CD14-positive monocyte (primary cell): ENCODE data around the gene KMT2C. TPM values are rescaled to one million over a fixed set of nuclear protein-coding genes. Genes with fewer than 3 reads are reported as not detected.
A peak's percentile ranks its signal among the peaks of the same experiment; 100 is the strongest.

ENCODE experiments used
- DNase-seq, 3 donors: peaks; one replicate each; pipeline ENCODE4 v3.0.0-alpha.2; 2011 to 2022
- H2AFZ ChIP-seq: 2 replicates; pipeline ENCODE4 v1.6.0; 2012; ENCODE audit warnings: mild to moderate bottlenecking, low read depth, low read length, inconsistent platforms; ENCODE audit not compliant: insufficient read depth, poor library complexity, severe bottlenecking
- H3K27ac ChIP-seq, 2 donors: 1 replicate in 1 of 2; 2 replicates in 1 of 2; pipeline ENCODE4 v1.5.1; 2012 to 2013; ENCODE audit warnings: low read length in 2 of 2, control low read depth in 1 of 2, inconsistent platforms in 1 of 2, low read depth in 1 of 2, mild to moderate bottlenecking in 1 of 2
- H3K27me3 ChIP-seq, 2 donors: one replicate each; pipeline versions ENCODE4 v1.6.0 to v1.6.1; 2011 to 2013; ENCODE audit warnings: low read length in 2 of 2; ENCODE audit not compliant: control insufficient read depth in 2 of 2, insufficient read depth in 2 of 2
- H3K36me3 ChIP-seq, 2 donors: replicated peaks in 1 of 2; 1 replicate in 1 of 2; 2 replicates in 1 of 2; pipeline versions ENCODE4 v1.5.1 to v1.6.1; 2012 to 2013; ENCODE audit warnings: low read length in 2 of 2, control low read depth in 1 of 2, inconsistent platforms in 1 of 2, mild to moderate bottlenecking in 1 of 2; ENCODE audit not compliant: insufficient read depth in 2 of 2, control insufficient read depth in 1 of 2
- H3K4me1 ChIP-seq, 2 donors: 1 replicate in 1 of 2; 2 replicates in 1 of 2; pipeline versions ENCODE4 v1.5.1 to v1.6.1; 2012 to 2013; ENCODE audit warnings: low read length in 2 of 2, control low read depth in 1 of 2, inconsistent platforms in 1 of 2, mild to moderate bottlenecking in 1 of 2, moderate library complexity in 1 of 2; ENCODE audit not compliant: insufficient read depth in 2 of 2, control insufficient read depth in 1 of 2
- H3K4me2 ChIP-seq: replicated peaks from 2 replicates; pipeline ENCODE3; 2012; ENCODE audit warnings: low read length, moderate library complexity, mild to moderate bottlenecking; ENCODE audit not compliant: poor library complexity, severe bottlenecking; ENCODE audit errors: extremely low read depth
- H3K4me3 ChIP-seq, 3 experiments: fragments of 200-600 bp in 1 of 3; sonication (generic) in 1 of 3; replicated peaks in 1 of 3; 1 replicate in 2 of 3; 2 replicates in 1 of 3; pipeline ENCODE4 v1.5.1; 2011 to 2013; ENCODE audit warnings: low read length in 3 of 3, mild to moderate bottlenecking in 3 of 3, control low read depth in 2 of 3, low read depth in 2 of 3, inconsistent platforms in 1 of 3, moderate library complexity in 1 of 3
- H3K79me2 ChIP-seq: 2 replicates; pipeline ENCODE4 v1.6.0; 2012; ENCODE audit warnings: mild to moderate bottlenecking, control low read depth, inconsistent platforms, low read length, moderate library complexity; ENCODE audit not compliant: insufficient read depth
- H3K9ac ChIP-seq: 2 replicates; pipeline ENCODE4 v1.6.0; 2017; ENCODE audit warnings: low read length, mild to moderate bottlenecking; ENCODE audit not compliant: insufficient read depth, poor library complexity, severe bottlenecking
- H3K9me3 ChIP-seq, 2 donors: replicated peaks in 1 of 2; 1 replicate in 1 of 2; 2 replicates in 1 of 2; pipeline versions ENCODE4 v1.5.1 to v1.6.1; 2012 to 2013; ENCODE audit warnings: low read length in 2 of 2, control low read depth in 1 of 2; ENCODE audit not compliant: control insufficient read depth in 1 of 2, insufficient read depth in 1 of 2
- H4K20me1 ChIP-seq: 2 replicates; pipeline ENCODE4 v1.6.0; 2012; ENCODE audit warnings: mild to moderate bottlenecking, low read length, control low read depth, moderate library complexity; ENCODE audit not compliant: insufficient read depth
- H3K27ac Mint-ChIP-seq, 7 donors: one replicate each; pipeline ENCODE4 v1.8.0; 2020; ENCODE audit warnings: mild to moderate bottlenecking in 7 of 7, mixed read lengths in 7 of 7, moderate library complexity in 6 of 7, inconsistent platforms in 2 of 7
- H3K27me3 Mint-ChIP-seq, 3 donors: one replicate each; pipeline ENCODE4 v1.8.0; 2021 to 2022; ENCODE audit warnings: low read depth in 3 of 3, mild to moderate bottlenecking in 3 of 3, mixed read lengths in 3 of 3, moderate library complexity in 3 of 3, inconsistent platforms in 1 of 3
- H3K36me3 Mint-ChIP-seq, 2 donors: one replicate each; pipeline ENCODE4 v1.8.0; 2020; ENCODE audit warnings: mixed read lengths in 2 of 2, inconsistent platforms in 1 of 2, mild to moderate bottlenecking in 1 of 2
- H3K4me1 Mint-ChIP-seq: one replicate; pipeline ENCODE4 v1.8.0; 2020; ENCODE audit warnings: mild to moderate bottlenecking, mixed read lengths
- H3K4me3 Mint-ChIP-seq, 2 donors: one replicate each; pipeline ENCODE4 v1.8.0; 2020; ENCODE audit warnings: mild to moderate bottlenecking in 2 of 2, mixed read lengths in 2 of 2, moderate library complexity in 1 of 2
- H3K9me3 Mint-ChIP-seq, 7 donors: one replicate each; pipeline ENCODE4 v1.8.0; 2020 to 2022; ENCODE audit warnings: mixed read lengths in 7 of 7, mild to moderate bottlenecking in 6 of 7, moderate library complexity in 6 of 7, inconsistent platforms in 2 of 7
- CTCF ChIP-seq: fragments of 200-600 bp; IDR thresholded peaks from one replicate; pipeline ENCODE4 v1.8.0; 2022; ENCODE audit warnings: antibody characterized with exemption, mild to moderate bottlenecking
- WGBS: methylation state at CpG from one replicate; pipeline ENCODE4 v1.1.5; 2013; ENCODE audit warnings: missing lambda C conversion rate; ENCODE audit not compliant: insufficient coverage; 5-methylcytosine and 5-hydroxymethylcytosine counted together
- intact Hi-C, 2 donors: fragments of 100-400 bp; cut with micrococcal nuclease; formaldehyde crosslinking; loops; one replicate each; pipeline versions ENCODE4 v1.15.0 to v1.15.1; 2023
- polyA plus RNA-seq, 3 donors: library from polyadenylated mRNA; depleted of rRNA in 1 of 3; unstranded in 2 of 3; stranded (reverse) in 1 of 3; fragments of 300-500 nt in 2 of 3; fragments of >200 nt in 1 of 3; fragmentation: Illumina TruSeq in 2 of 3; gene quantifications; 1 replicate in 2 of 3; 2 replicates in 1 of 3; pipeline ENCODE4 v1.2.3, GENCODE V29; 2012 to 2021

KMT2C gene
- polyA plus RNA-seq, 3 donors: 4.5 to 26.1 (median 7.3) TPM

GRCh38 chr7:152120210-152120609 is 315.6 kb downstream of the KMT2C start:
- no peaks in the 10 kb centered on the region for H3K4me1 Mint-ChIP-seq
- H3K27ac Mint-ChIP-seq: peak overlapping the region in 1 of 7 donors; percentile 25
- H3K36me3 Mint-ChIP-seq: peaks cover 81 to 94% of the 10 kb centered on the region in 2 donors
- peak overlapping the region in 1 of 2 donors; percentile 28 for H3K27ac ChIP-seq
- H2AFZ ChIP-seq: no peak overlapping the region
- H3K36me3 ChIP-seq: peaks cover 83 to 93% of the 10 kb centered on the region in 2 donors
- peaks cover 0 to 4% of the 10 kb centered on the region in 2 donors for H3K9me3 ChIP-seq
- no CpG with 5 or more reads among the region's 6 CpGs for WGBS
- H4K20me1 ChIP-seq: peaks cover 9% of the 10 kb centered on the region
- no peak overlapping the region for H3K4me2 ChIP-seq
- intact Hi-C loops: no loop called here
- no peaks in the 10 kb centered on the region for H3K4me1 ChIP-seq
- DNase-seq: no peak
- no peak for TF ChIP-seq CTCF
- no peak overlapping the region for H3K4me3 Mint-ChIP-seq
- peaks cover 0 to 10% (median 3%) of the 10 kb centered on the region in 7 donors for H3K9me3 Mint-ChIP-seq
- H3K27me3 ChIP-seq: no peaks in the 10 kb centered on the region
- H3K27me3 Mint-ChIP-seq: no peaks in the 10 kb centered on the region
- no peak overlapping the region for H3K9ac ChIP-seq
- H3K4me3 ChIP-seq: no peak overlapping the region
- no peaks in the 10 kb centered on the region for H3K79me2 ChIP-seq

- no peaks in the 10 kb centered on the region for H3K27me3 Mint-ChIP-seq
- TF ChIP-seq CTCF: no peak
- Histone ChIP-seq H3K27me3 (no peaks in the 10 kb centered on the region), H3K9me3 (no peaks in the 10 kb centered on the region), H3K4me2 (no peak overlapping the region), H3K4me3 (no peak overlapping the region), H2AFZ (no peak overlapping the region), H3K36me3 (peaks cover 65 to 76% of the 10 kb centered on the region in 2 donors), H3K79me2 (no peaks in the 10 kb centered on the region), H3K9ac (no peak overlapping the region), H3K27ac (peak overlapping the region in 1 of 2 donors; percentile 6), H3K4me1 (no peaks in the 10 kb centered on the region), H4K20me1 (no peaks in the 10 kb centered on the region)
- no peaks in the 10 kb centered on the region for H3K4me1 Mint-ChIP-seq
- H3K9me3 Mint-ChIP-seq: peaks cover 0 to 4% (median 0%) of the 10 kb centered on the region in 7 donors
- no peak overlapping the region for H3K4me3 Mint-ChIP-seq
- 97% methylated on average over 5 of the region's 8 CpGs for WGBS
- H3K36me3 Mint-ChIP-seq: peaks cover 65 to 86% of the 10 kb centered on the region in 2 donors
- no peak for DNase-seq
- intact Hi-C loops: no loop called here
- H3K27ac Mint-ChIP-seq: peak overlapping the region in 2 of 7 donors; percentile 43 to 52
Measured at GRCh38 chr7:152117356-152117755, 318.4 kb downstream of the KMT2C start.
